Stimulated activated CD4-positive, alpha-beta T cell treated with anti-CD3 and anti-CD28 coated beads, TNF-alpha, amount 100 ng/mL, for 4 hours (primary cell): ENCODE data around the gene PRKAR2B.
"Not testable (repeated sequence)": the region's sequence is repeated elsewhere in the genome, so short reads cannot be mapped to it uniquely, and the experiment has no call there.

ENCODE experiments used
- DNase-seq, 3 experiments: peaks; one replicate each; pipeline ENCODE4 v3.0.0-alpha.2; 2020; ENCODE audit warnings: low read depth in 3 of 3

PRKAR2B gene

DNA sequence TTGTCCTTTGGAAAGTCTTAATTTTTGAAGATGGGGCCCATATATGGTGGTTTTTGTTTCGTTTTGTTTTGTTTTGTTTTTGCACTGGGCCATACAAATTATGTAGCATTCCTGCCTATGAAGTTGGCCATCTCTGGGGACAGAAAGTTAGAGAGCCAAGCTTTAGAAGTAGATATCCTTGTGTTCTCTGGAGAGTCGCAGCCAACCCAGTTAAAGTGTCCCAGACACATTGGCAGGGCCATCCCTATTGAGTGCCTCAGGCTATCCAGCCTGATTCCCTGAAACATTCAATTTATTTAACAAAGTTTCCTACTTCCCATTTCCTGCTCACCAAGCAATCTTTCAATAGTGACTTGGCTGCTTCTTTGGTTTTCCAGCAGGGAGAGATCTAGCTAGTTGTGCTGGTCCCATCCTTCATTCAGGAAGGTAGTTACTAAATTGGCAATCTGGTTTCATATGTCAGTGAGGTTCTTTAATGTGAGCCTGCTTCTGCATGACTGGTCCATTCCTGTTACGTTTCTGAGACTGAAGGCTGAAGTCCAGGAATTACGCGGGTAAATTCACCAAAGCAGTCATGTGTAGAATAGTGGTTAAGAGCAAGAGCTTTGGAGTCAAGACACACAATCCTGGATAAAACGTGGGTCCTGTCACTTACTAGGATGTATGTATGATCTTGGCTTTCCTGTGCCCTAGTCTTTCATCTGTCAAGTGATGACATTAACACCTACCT lies 75.0 kb downstream of the PRKAR2B start:
- DNase-seq, result no peak

DNA sequence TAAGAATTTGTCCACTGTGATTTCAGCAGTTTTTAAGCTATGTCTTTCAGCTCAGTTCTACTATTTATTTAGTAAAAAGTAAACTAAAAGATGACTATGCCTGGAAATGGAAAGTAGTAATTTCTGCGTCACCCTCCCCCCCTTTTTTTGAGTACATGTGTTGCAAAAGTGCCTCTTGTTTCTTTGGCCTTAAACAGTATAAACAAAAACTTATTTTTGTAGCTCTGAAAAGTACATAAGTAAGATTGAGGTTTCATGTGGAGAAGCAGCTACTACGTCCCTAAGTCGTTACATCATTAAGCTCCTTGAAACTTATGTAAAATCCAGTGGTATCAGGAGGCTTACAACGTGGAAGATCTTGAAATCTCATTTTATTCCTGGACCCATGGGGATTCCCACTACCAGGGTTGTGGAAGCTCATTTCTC lies 78.0 kb downstream of the PRKAR2B start:
- no peak for DNase-seq

DNA sequence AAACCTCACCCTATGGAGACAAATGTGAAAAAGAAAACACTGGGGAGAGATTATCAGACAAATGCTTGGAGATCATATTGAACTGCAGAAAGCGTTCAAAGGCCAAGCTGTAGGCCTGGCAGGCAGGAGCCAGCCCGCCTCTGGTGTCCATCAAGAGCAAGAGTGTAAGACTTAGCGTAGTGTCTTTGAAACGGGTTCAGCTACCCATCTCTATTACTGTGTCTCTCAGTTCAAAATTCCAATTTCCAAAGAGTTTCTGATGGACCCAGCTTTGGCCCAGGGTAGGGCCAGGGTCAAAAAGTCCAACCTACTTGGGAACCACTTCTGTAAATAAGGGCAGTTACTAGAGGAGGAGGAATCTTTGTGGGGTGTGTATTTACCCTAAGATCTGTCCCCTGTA lies 78.9 kb downstream of the PRKAR2B start:
- DNase-seq, result no peak

- no peak for DNase-seq
Measured at GRCh38 chr7:107125475-107125874, 81.0 kb downstream of the PRKAR2B start.

DNA sequence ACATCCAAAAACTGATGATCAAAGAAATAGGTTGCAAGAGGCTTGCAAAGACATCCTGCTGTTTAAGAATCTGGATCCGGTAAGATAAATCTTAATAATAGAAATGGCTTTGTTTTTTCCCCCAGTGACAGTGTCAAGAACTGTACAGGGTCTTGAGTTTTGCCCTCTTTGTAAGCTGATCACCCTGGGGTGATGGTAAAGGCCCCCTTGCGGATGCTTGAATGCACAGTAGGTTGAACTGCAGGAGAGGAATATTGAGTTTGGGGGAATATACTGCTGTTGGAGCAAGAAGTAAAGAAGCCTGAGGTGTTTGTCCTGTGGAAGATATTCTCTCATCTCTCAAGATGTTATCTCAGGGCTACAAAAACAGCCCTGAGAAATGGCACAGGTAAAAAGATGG lies 83.7 kb downstream of the PRKAR2B start:
- no peak for DNase-seq

GRCh38 chr7:107128748-107129147 lies 84.2 kb downstream of the PRKAR2B start:
- no peak for DNase-seq

- no peak for DNase-seq
Measured at GRCh38 chr7:107130487-107131220, 86.1 kb downstream of the PRKAR2B start.

- no peak for DNase-seq
Measured at GRCh38 chr7:107133396-107133795, 88.9 kb downstream of the PRKAR2B start.

GRCh38 chr7:107138696-107139420 lies 94.4 kb downstream of the PRKAR2B start:
- no peak for DNase-seq

GRCh38 chr7:107143875-107144274 lies 99.4 kb downstream of the PRKAR2B start:
- not testable (repeated sequence) for DNase-seq

- no peak for DNase-seq
Measured at GRCh38 chr7:107145067-107145838, 100.7 kb downstream of the PRKAR2B start.

DNA sequence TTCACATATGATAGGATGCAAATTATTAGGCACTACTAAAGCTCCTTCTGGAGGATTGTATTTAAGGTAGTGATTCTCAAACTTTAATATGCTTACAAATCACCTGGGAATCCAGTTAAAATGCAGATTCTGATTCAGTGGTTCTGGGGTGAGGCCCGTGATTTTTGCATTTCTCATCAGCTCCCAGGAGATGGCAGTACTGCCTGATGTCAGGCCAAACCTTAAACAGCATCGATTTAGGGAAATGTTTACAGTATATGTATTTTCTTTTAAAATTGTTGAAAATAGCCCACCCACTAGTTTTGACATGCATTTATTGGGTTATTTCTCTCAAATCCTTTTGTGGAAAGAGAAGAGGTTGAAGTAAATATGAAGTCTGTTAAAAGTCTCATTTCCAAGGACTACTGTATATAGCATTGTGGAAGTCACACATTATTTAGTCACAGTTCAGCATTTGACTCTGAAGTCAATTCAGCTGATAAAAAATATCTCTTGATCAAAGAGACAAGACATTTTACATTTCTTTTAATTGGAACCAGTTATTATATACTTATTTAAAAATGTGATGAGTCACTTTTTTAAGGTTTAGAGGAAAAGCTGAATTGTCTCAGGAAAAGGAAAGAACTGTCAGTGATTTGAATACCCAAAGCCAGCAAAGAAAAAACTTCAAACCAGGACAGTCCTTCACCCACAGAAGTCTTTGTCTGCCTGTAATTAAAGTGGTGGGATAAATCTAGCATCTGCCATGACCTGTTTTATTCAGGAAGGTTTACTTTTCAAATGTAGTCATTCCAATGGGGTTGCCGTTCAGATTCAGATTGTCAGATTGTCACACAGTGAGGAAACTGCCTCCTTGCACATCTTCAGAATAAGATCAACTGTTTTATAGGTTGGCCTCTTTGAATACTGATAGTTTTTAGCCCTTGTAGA lies 103.2 kb downstream of the PRKAR2B start:
- DNase-seq, result no peak

- no peak for DNase-seq
Measured at GRCh38 chr7:107148721-107149120, 104.2 kb downstream of the PRKAR2B start.

- no peak for DNase-seq
Measured at GRCh38 chr7:107149863-107150262, 105.4 kb downstream of the PRKAR2B start.

DNA sequence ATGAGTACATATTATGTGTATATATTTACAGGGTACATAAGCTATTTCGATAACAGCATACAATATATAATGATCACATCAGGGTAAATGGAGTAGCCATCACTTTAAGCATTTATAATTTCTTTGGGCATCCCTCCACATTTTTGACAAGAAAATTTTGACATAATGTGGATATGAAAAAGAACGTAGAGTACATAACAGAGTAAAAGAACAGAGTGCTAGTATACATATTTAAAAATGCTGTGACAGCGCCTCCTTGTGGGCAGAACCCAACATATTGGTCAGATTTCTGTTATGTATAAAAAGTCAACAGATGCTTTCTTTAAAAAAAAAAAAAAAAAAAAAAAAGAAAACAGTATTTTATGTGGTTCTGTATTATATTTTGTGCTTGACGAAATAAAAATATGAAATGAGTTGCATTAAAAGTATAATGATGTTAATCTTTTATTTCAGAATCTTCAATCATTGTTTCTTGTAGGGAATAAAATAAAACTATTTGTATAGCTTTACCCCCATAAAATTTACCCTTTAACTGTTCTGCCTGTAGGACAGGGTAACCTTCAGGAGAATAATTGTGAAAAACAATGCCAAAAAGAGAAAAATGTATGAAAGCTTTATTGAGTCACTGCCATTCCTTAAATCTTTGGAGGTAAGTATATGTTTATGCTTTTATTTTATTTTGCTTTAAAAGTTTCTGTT lies 106.0 kb downstream of the PRKAR2B start:
- peak; percentile 47 to 58 (median 55) for DNase-seq

DNA sequence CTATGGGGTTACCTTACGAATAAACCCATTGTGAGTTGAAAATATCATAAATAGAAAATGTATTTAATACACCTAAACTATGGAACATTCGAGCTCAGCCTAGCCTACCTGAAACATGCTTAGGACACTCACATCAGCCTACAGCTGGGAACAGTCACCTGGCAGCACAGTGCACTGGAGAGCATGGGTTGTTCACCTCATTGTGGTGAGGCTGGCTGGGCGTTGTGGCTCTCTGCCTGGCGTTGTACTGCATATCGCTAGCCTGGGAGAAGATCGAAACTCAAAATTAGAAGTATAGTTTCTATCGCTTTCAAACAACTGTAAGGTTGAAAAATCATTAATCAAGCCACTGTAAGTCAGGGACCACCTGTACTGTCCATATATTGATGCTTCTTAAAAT lies 107.0 kb downstream of the PRKAR2B start:
- DNase-seq, result no peak

DNA sequence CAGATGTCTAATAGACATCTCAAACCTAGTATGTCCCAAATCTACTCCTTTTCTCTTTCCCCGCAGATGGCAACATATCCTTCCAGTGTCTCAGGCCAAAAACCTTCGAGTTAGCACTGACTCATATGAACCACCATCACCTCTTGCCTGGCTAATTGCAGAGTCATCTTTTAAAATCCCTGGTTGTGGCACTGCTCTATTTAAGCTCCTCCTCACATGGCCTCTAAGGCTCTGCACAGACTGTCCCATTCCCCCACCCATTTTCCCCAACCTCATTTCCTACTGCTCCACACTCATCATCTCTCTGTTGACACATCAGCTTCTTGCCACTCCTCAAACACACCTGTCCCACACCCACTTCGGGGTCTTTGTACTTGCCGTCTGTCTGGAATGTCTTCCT lies 107.5 kb downstream of the PRKAR2B start:
- no peak for DNase-seq

- no peak for DNase-seq
Measured at GRCh38 chr7:107154826-107155225, 110.3 kb downstream of the PRKAR2B start.

DNA sequence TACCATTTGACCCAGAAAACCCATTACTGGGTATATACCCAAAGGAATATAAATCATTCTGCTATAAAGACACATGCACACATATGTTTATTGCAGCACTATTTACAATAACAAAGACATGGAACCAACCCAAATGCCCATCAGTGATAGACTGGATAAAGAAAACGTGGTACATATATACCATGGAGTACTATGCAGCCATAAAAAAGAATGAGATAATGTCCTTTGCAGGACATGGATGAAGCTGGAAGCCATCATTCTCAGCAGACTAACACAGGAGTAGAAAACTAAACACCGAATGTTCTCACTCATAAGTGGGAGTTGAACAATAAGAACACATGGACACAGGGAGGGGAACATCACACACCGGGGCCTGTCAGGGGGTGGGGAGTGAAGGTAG lies 111.2 kb downstream of the PRKAR2B start:
- not testable (repeated sequence) for DNase-seq

DNA sequence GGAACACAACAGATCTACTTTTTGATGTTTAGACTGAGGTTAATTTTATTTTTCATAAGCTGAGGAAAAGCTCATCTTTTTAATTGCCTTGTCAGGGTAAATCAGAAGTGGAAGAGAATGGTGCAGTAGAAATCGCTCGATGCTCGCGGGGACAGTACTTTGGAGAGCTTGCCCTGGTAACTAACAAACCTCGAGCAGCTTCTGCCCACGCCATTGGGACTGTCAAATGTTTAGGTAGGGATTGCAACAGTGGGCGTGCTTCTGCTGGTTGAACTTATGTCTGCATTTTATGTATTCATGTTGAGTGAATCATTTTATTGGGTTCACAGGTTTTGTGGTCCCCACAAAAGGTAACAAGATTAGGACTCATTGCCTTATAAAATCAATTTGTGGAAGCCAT lies 112.6 kb downstream of the PRKAR2B start:
- no peak for DNase-seq
